HepG2 (cell line): ENCODE results near the gene FBF1. TPM values are rescaled to one million over a fixed set of nuclear protein-coding genes. Genes with fewer than 3 reads are reported as not detected.

Experiments used
- ATF2 ChIP-seq: sonication (generic); formaldehyde crosslinking; IDR thresholded peaks from 2 replicates; pipeline ENCODE4 v1.4.0; 2020; ENCODE audit warnings: missing genetic modification reagents
- FOXK1 ChIP-seq: sonication (generic); formaldehyde crosslinking; IDR thresholded peaks from 2 replicates; pipeline ENCODE4 v1.4.0; 2020; ENCODE audit warnings: low read depth, missing genetic modification reagents, borderline replicate concordance
- HMGA1 ChIP-seq: sonication (generic); formaldehyde crosslinking; conservative IDR thresholded peaks from 2 replicates; pipeline ENCODE4 v1.4.0; 2020; ENCODE audit warnings: missing genetic modification reagents
- NFYB ChIP-seq: sonication (generic); formaldehyde crosslinking; IDR thresholded peaks from 2 replicates; pipeline ENCODE4 v1.4.0; 2020; ENCODE audit warnings: missing genetic modification reagents
- SIN3A ChIP-seq: IDR thresholded peaks from 2 replicates; pipeline ENCODE4 v1.6.1; 2011; ENCODE audit warnings: low read depth, mild to moderate bottlenecking, control low read depth, low read length, borderline replicate concordance
- SOX5 ChIP-seq: IDR thresholded peaks from 2 replicates; pipeline ENCODE4 v1.6.1; 2016; ENCODE audit warnings: borderline replicate concordance
- TGIF2 ChIP-seq: IDR thresholded peaks from 2 replicates; pipeline ENCODE4 v1.6.1; 2016; ENCODE audit warnings: control low read depth, missing compliant biosample characterization
- ZBTB7A ChIP-seq: sonication (generic); formaldehyde crosslinking; IDR thresholded peaks from 2 replicates; pipeline ENCODE4 v1.8.0; 2022; ENCODE audit warnings: mild to moderate bottlenecking, missing genetic modification reagents
- ZC3H13 ChIP-seq: sonication (generic); formaldehyde crosslinking; IDR thresholded peaks from 2 replicates; pipeline ENCODE4 v1.8.1; 2023; ENCODE audit warnings: mild to moderate bottlenecking, missing genetic modification reagents, moderate library complexity
- ZNF138 ChIP-seq: sonication (generic); formaldehyde crosslinking; IDR thresholded peaks from 2 replicates; pipeline ENCODE4 v1.5.0; 2020; ENCODE audit warnings: mild to moderate bottlenecking, low read depth, missing genetic modification reagents
- ZNF354B ChIP-seq: sonication (generic); formaldehyde crosslinking; IDR thresholded peaks from 2 replicates; pipeline ENCODE4 v1.8.0; 2022; ENCODE audit warnings: mild to moderate bottlenecking, missing genetic modification reagents
- ZNF543 ChIP-seq: sonication (generic); formaldehyde crosslinking; IDR thresholded peaks from 2 replicates; pipeline ENCODE4 v1.4.0; 2020; ENCODE audit warnings: mild to moderate bottlenecking, missing genetic modification reagents
- ZNF569 ChIP-seq: sonication (generic); formaldehyde crosslinking; IDR thresholded peaks from 2 replicates; pipeline ENCODE4 v1.5.0; 2020; ENCODE audit warnings: mild to moderate bottlenecking, missing genetic modification reagents, moderate library complexity, borderline replicate concordance
- ZNF788 ChIP-seq: sonication (generic); formaldehyde crosslinking; IDR thresholded peaks from 2 replicates; pipeline ENCODE4 v1.5.0; 2020; ENCODE audit warnings: mild to moderate bottlenecking, missing genetic modification reagents, borderline replicate concordance
- polyA plus RNA-seq, 8 experiments: library from polyadenylated mRNA; depleted of rRNA in 3 of 8; stranded (reverse) in 7 of 8; unstranded in 1 of 8; fragments of >200 nt; fragmentation: Illumina TruSeq in 4 of 8; extraction: Trizol in 4 of 8; gene quantifications; 2 replicates each; pipeline versions ENCODE4 v1.2.1 to v1.2.3, GENCODE V29; 2011 to 2016; ENCODE audit warnings: low read depth in 4 of 8, missing spikeins in 1 of 8, mixed read lengths in 1 of 8; ENCODE audit not compliant: insufficient read depth in 1 of 8
- total RNA-seq, 5 experiments: library from RNA; depleted of rRNA; stranded (reverse); fragments of >200 nt; fragmentation: Illumina TruSeq; extraction: Trizol; gene quantifications; 2 replicates each; pipeline ENCODE4 v1.2.3, GENCODE V29; 2016; ENCODE audit warnings: low read depth in 1 of 5
- TF ChIP-seq, protein P1 (sequence below): IDR thresholded peaks from 2 replicates; pipeline ENCODE4 v1.6.1; 2018; ENCODE audit warnings: missing genetic modification reagents
- TF ChIP-seq, protein P2 (sequence below): sonication (generic); formaldehyde crosslinking; IDR thresholded peaks from 2 replicates; pipeline ENCODE4 v1.4.0; 2020; ENCODE audit warnings: mild to moderate bottlenecking, missing genetic modification reagents
- TF ChIP-seq, protein P3 (sequence below): sonication (generic); formaldehyde crosslinking; IDR thresholded peaks from 2 replicates; pipeline ENCODE4 v1.4.0; 2020; ENCODE audit warnings: mild to moderate bottlenecking, missing genetic modification reagents, borderline replicate concordance

Gene FBF1
- total and polyA plus RNA-seq, 2 of the 13 experiments (the other 11 are each of a cell fraction or from before 2014, with no cell fraction given) = 2.4 to 8.1 TPM

GRCh38 chr17:75872434-75873351 is 68.1 kb downstream of the FBF1 start (continued):
- TF ChIP-seq ZNF788 (CRISPR knock-in tag) (peak; percentile 95; the same call in 1 of the 2 replicates), ZNF543 (CRISPR knock-in tag) (peak; percentile 95), ZC3H13 (CRISPR knock-in tag) (peak; percentile 78), NFYB (no peak; the same call in 1 of the 2 replicates), TGIF2 (peak; percentile 39; the same call in 1 of the 2 replicates), FOXK1 (peak; percentile 87), ZNF138 (CRISPR knock-in tag) (peak; percentile 76; the same call in 1 of the 2 replicates), ZBTB7A (CRISPR knock-in tag) (peak; percentile 84; the same call in 1 of the 2 replicates), ATF2 (CRISPR knock-in tag) (peak; percentile 79), SOX5 (CRISPR knock-in tag) (peak; percentile 91), HMGA1 (no peak), ZNF569 (CRISPR knock-in tag) (no peak), SIN3A (no peak; the same call in 1 of the 2 replicates), ZNF354B (CRISPR knock-in tag) (0 out of 2 replicates have a peak, but pooled peaks have one; percentile 71)
- TF ChIP-seq, protein P1, sequence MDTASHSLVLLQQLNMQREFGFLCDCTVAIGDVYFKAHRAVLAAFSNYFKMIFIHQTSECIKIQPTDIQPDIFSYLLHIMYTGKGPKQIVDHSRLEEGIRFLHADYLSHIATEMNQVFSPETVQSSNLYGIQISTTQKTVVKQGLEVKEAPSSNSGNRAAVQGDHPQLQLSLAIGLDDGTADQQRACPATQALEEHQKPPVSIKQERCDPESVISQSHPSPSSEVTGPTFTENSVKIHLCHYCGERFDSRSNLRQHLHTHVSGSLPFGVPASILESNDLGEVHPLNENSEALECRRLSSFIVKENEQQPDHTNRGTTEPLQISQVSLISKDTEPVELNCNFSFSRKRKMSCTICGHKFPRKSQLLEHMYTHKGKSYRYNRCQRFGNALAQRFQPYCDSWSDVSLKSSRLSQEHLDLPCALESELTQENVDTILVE = peak; percentile 86
- TF ChIP-seq, protein P2, sequence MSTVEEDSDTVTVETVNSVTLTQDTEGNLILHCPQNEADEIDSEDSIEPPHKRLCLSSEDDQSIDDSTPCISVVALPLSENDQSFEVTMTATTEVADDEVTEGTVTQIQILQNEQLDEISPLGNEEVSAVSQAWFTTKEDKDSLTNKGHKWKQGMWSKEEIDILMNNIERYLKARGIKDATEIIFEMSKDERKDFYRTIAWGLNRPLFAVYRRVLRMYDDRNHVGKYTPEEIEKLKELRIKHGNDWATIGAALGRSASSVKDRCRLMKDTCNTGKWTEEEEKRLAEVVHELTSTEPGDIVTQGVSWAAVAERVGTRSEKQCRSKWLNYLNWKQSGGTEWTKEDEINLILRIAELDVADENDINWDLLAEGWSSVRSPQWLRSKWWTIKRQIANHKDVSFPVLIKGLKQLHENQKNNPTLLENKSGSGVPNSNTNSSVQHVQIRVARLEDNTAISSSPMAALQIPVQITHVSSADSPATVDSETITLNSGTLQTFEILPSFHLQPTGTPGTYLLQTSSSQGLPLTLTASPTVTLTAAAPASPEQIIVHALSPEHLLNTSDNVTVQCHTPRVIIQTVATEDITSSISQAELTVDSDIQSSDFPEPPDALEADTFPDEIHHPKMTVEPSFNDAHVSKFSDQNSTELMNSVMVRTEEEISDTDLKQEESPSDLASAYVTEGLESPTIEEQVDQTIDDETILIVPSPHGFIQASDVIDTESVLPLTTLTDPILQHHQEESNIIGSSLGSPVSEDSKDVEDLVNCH (CRISPR knock-in tag) = no peak
- TF ChIP-seq, protein P3, sequence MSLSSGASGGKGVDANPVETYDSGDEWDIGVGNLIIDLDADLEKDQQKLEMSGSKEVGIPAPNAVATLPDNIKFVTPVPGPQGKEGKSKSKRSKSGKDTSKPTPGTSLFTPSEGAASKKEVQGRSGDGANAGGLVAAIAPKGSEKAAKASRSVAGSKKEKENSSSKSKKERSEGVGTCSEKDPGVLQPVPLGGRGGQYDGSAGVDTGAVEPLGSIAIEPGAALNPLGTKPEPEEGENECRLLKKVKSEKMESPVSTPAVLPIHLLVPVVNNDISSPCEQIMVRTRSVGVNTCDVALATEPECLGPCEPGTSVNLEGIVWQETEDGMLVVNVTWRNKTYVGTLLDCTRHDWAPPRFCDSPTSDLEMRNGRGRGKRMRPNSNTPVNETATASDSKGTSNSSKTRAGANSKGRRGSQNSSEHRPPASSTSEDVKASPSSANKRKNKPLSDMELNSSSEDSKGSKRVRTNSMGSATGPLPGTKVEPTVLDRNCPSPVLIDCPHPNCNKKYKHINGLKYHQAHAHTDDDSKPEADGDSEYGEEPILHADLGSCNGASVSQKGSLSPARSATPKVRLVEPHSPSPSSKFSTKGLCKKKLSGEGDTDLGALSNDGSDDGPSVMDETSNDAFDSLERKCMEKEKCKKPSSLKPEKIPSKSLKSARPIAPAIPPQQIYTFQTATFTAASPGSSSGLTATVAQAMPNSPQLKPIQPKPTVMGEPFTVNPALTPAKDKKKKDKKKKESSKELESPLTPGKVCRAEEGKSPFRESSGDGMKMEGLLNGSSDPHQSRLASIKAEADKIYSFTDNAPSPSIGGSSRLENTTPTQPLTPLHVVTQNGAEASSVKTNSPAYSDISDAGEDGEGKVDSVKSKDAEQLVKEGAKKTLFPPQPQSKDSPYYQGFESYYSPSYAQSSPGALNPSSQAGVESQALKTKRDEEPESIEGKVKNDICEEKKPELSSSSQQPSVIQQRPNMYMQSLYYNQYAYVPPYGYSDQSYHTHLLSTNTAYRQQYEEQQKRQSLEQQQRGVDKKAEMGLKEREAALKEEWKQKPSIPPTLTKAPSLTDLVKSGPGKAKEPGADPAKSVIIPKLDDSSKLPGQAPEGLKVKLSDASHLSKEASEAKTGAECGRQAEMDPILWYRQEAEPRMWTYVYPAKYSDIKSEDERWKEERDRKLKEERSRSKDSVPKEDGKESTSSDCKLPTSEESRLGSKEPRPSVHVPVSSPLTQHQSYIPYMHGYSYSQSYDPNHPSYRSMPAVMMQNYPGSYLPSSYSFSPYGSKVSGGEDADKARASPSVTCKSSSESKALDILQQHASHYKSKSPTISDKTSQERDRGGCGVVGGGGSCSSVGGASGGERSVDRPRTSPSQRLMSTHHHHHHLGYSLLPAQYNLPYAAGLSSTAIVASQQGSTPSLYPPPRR = peak; percentile 94
